Fibroblast of villous mesenchyme (primary cell): ENCODE data around the gene EYS. TPM values are rescaled to one million over a fixed set of nuclear protein-coding genes. Genes with fewer than 3 reads are reported as not detected.

Source experiments
- DNase-seq: peaks from one replicate; pipeline ENCODE4 v3.0.0-alpha.2; 2010; ENCODE audit warnings: low read depth
- H3K4me3 ChIP-seq: 2 replicates; pipeline ENCODE4 v1.5.1; 2011; ENCODE audit warnings: low read depth, mild to moderate bottlenecking, low read length
- total RNA-seq: library from RNA; depleted of rRNA; stranded (reverse); fragments of >200 nt; gene quantifications from 2 replicates; pipeline ENCODE4 v1.2.3, GENCODE V29; 2012
- TF ChIP-seq, protein P1 (sequence below): IDR thresholded peaks from 2 replicates; pipeline ENCODE4 v1.5.1; 2012; ENCODE audit warnings: low read depth, mild to moderate bottlenecking, low read length; ENCODE audit not compliant: insufficient read depth

Gene EYS
- total RNA-seq, 1 donor: under 0.01 TPM

DNA sequence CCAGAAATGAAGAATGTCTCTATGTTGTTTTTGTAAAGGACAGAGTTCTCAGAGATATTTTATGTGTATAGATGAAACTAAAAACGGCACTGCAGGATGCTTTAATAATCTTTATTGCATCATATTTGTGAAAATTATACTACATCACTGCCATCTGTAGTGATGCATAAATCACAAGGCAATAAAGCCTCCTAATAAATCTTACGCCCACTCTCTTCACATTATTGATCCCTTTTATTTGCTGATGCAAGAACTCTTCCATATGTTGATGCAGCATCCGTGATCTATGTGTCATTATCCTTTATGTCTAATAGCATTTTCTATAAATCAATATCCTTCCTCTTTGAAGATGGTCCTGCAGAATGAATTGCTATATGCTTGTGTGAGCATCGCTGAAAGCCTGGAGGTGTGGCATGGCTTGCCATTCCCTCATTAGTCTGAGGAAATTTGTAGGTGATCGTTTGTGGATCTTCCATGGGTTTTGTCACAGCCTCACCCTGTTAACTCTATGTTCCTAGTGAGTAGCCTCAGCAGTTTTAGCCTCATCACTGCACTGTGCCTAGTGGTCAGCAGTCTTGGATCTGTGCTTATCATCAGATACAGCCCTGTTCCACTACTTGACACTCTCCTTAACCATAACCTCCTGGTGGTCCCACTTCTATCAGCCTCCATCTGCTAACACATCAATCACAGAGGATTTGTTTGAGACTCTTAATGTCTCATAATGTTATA is 983.5 kb downstream of the EYS start:
- TF ChIP-seq, protein P1, sequence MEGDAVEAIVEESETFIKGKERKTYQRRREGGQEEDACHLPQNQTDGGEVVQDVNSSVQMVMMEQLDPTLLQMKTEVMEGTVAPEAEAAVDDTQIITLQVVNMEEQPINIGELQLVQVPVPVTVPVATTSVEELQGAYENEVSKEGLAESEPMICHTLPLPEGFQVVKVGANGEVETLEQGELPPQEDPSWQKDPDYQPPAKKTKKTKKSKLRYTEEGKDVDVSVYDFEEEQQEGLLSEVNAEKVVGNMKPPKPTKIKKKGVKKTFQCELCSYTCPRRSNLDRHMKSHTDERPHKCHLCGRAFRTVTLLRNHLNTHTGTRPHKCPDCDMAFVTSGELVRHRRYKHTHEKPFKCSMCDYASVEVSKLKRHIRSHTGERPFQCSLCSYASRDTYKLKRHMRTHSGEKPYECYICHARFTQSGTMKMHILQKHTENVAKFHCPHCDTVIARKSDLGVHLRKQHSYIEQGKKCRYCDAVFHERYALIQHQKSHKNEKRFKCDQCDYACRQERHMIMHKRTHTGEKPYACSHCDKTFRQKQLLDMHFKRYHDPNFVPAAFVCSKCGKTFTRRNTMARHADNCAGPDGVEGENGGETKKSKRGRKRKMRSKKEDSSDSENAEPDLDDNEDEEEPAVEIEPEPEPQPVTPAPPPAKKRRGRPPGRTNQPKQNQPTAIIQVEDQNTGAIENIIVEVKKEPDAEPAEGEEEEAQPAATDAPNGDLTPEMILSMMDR: no peak
- no peak overlapping the region for H3K4me3 ChIP-seq
- DNase-seq: no peak

DNA sequence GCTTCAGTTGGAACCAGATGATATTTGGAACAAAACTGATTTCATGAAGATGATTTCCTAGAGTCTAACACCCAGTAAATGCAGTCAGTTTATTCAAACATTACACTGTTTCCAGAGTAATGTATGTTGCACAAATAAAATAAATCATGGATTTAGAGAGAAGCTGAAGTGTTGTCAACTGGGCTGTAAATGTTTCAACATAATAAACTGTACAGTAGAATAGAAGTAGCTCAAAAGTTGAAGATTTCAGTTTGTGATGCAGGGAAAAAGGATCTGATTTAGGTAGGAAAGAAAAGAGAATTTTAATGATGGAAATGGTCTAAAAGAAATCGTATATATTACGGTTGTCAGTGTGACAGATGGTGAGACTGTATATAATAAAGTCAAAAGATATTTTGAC is 985.2 kb downstream of the EYS start:
- TF ChIP-seq, protein P1: no peak
- peak; percentile 8 for DNase-seq
- no peak overlapping the region for H3K4me3 ChIP-seq

DNA sequence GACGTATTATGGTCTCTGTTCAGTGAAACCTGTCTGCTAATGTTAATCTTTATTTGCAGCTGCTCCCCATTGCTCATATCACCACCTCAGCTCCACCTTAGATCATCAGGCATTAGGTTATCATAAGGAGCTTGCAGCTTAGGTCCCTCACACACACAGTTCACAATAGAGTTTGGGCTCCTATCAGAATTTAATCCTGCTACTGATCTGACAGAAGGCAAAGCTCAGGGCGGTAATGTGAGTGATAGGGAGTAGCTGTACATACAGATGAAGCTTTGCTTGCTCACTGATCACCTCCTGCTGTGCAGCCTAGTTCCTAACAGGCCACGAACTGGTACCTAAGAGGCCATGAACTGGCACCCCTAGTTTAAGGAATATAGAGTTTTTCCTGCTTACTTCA is 989.7 kb downstream of the EYS start:
- TF ChIP-seq, protein P1: no peak
- H3K4me3 ChIP-seq: no peak overlapping the region
- DNase-seq: no peak

DNA sequence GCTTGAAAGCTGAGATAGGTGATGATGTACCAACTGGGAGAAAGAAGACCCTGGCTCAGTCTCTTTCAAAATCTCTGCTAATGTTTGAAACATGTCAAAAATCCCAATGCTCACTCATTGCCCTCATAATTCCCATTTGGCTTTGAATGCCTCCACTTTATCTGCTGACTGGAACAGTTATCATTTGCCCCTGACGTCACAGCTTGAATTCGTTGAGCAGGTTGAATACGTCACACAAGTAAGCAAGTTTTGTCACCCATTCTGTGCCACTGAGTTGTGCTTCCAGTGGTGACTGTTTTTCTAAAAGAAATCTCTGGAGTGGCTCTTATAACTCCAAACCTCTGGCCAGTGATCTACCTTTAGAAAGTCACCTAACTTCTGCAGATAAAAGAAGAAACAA is 991.4 kb downstream of the EYS start:
- TF ChIP-seq, protein P1: no peak
- H3K4me3 ChIP-seq: no peak overlapping the region
- DNase-seq: no peak

DNA sequence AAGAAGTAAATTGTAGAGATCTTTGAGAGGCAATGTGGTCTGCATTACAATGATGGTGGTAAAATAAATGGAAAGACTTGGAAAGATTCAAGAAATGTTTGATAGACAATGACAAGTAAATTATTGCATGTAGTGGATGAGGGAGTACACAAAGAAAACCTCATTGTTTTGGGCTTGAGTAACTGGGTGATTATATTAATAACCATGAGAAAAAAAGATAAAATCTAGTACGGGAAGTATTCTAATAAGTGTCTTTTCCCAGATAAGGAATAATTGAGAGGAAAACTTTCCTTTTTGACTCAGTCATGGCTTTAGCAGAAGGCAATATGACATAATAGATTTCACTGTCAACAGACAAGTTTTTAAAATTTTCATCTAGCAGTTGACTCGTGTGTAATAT is 993.0 kb downstream of the EYS start:
- TF ChIP-seq, protein P1: no peak
- no peak for DNase-seq

DNA sequence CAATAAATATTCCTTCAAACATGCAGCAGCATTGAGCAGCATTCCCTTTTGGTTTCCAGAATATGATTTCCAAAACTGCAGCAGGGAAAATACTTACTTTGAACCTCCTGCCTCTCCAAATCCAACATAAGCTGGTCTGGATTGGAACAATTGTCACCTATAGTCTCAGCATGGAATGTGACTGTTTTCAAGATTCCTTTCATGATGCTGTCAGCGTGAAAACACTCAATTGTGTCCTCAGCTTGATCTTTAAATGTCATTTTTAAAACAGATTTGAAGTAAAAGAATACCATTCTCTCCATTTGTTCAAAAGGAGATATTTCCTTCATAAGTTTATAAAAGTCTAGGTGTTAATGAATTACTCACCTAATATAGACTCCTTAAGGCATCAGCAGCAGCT is 993.9 kb downstream of the EYS start:
- no peak for DNase-seq
- H3K4me3 ChIP-seq: no peak overlapping the region
- TF ChIP-seq, protein P1: no peak

More for the DNA sequence above, 993.0 kb downstream of the EYS start:
- H3K4me3 ChIP-seq: no peak overlapping the region

DNA sequence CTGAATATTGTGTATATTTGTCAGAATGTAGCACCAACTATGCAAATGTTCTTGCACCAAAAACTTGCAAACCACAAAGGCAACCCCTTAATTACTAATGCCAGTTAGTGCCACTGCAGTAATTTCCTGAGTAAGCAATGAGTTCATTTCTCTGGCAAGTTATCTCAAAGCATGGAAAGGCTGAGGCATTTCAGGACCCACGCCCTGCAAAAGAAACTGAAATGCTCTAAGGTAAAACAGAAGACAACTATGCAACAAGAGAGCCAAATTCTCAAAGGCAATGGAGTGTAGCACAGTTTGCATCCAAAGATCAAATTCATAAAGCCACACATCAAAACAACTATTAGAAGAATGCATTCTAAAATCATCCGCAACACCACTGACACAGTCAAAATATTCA is 994.4 kb downstream of the EYS start:
- no peak for DNase-seq

More for the DNA sequence above, 994.4 kb downstream of the EYS start:
- H3K4me3 ChIP-seq: no peak overlapping the region
- TF ChIP-seq, protein P1: no peak
